Amygdala (tissue), 56 donors: ENCODE data around the gene AMHR2.
"Not testable (repeated sequence)": the region's sequence is repeated elsewhere in the genome, so short reads cannot be mapped to it uniquely, and the experiment has no call there.

ENCODE experiments used
- DNase-seq, 56 donors: peaks; one replicate each; lab custom pipeline; 2025; lab: John Stamatoyannopoulos, UW

Gene AMHR2

GRCh38 chr12:53423597-53423996 is at the start of gene AMHR2:
Gene AMHR2, plus strand, starts transcription at chr12:53423855. Its CDS starts 80 bp downstream, at chr12:53423935.
- DNase-seq, result no peak

GRCh38 chr12:53374277-53374676 is 49.4 kb upstream of the AMHR2 start:
- not testable (repeated sequence) for DNase-seq

- no peak for DNase-seq
These were observed 46.9 kb upstream of the AMHR2 start for GRCh38 chr12:53376747-53377146.

GRCh38 chr12:53378222-53378621 is 45.4 kb upstream of the AMHR2 start:
- DNase-seq, result no peak

GRCh38 chr12:53378724-53379388 is 44.8 kb upstream of the AMHR2 start:
- no peak for DNase-seq

GRCh38 chr12:53379389-53380103 is 44.1 kb upstream of the AMHR2 start:
- DNase-seq, result peak; percentile 90 to 100 (median 100)

GRCh38 chr12:53380104-53380793 is 43.4 kb upstream of the AMHR2 start, which contains the start of gene SP1:
Gene SP1, plus strand, starts transcription at chr12:53380176. Its CDS starts 116 bp downstream, at chr12:53380292.
- peak in 54 of 56 donors; percentile 33 to 99 (median 77) for DNase-seq

- peak in 3 of 56 donors; percentile 9 to 46 (median 28) for DNase-seq
These were observed 42.6 kb upstream of the AMHR2 start for GRCh38 chr12:53380794-53381730.

- DNase-seq, result peak in 24 of 56 donors; percentile 2 to 56 (median 13)
These were observed 41.7 kb upstream of the AMHR2 start for GRCh38 chr12:53381731-53382630.

GRCh38 chr12:53383258-53383657 is 40.4 kb upstream of the AMHR2 start:
- no peak for DNase-seq

- DNase-seq, result not testable (repeated sequence)
These were observed 37.3 kb upstream of the AMHR2 start for GRCh38 chr12:53386381-53386780.

GRCh38 chr12:53388932-53389331 is 34.7 kb upstream of the AMHR2 start:
- DNase-seq, result no peak

- DNase-seq, result no peak
These were observed 34.0 kb upstream of the AMHR2 start for GRCh38 chr12:53389702-53390101.

GRCh38 chr12:53391724-53392123 is 31.9 kb upstream of the AMHR2 start:
- no peak for DNase-seq

- DNase-seq, result no peak
These were observed 23.8 kb upstream of the AMHR2 start for GRCh38 chr12:53399896-53400295.

- DNase-seq, result not testable (repeated sequence)
These were observed 21.3 kb upstream of the AMHR2 start for GRCh38 chr12:53402351-53402750.

GRCh38 chr12:53402871-53403270 is 20.8 kb upstream of the AMHR2 start:
- DNase-seq, result no peak

- no peak for DNase-seq
These were observed 12.7 kb upstream of the AMHR2 start for GRCh38 chr12:53410951-53411350.
